Measurements from ENCODE around the gene HSD17B7. TPM values are rescaled to one million over a fixed set of nuclear protein-coding genes. Genes with fewer than 3 reads are reported as not detected.
A peak's percentile ranks its signal among the peaks of the same experiment; 100 is the strongest.
"Not testable (repeated sequence)": the region's sequence is repeated elsewhere in the genome, so short reads cannot be mapped to it uniquely, and the experiment has no call there.

Gene HSD17B7
- 35.4 and 37.8 TPM in 2 replicates for total RNA-seq (2021; fragmentation: NEBNext Ultra II Directional; extraction: Animal tissue kit (Norgen Biotek cat#: 25700))
- polyA plus RNA-seq (2011; rRNA removed): 23.5 and 31.0 TPM in 2 replicates
- polyA plus RNA-seq (2011; cell fraction: cytosol; rRNA removed): 41.4 TPM
- 68.5 TPM for polyA plus RNA-seq (2011; cell fraction: nucleus; rRNA removed)
- 36.4 to 48.5 TPM (median 38.4 TPM) in 4 replicates for polyA plus RNA-seq (2012, experiment 1 of 2)
- polyA plus RNA-seq (2012, experiment 2 of 2): 14.9 TPM
- 54.5 TPM for polyA plus RNA-seq (2013, experiment 1 of 2)
- 57.8 TPM for polyA plus RNA-seq (2013, experiment 2 of 2)
- polyA minus RNA-seq (2011; rRNA and poly(A)+ RNA removed): 43.4 and 48.2 TPM in 2 replicates
- polyA minus RNA-seq (2011; cell fraction: cytosol; rRNA and poly(A)+ RNA removed): 20.4 TPM
- polyA minus RNA-seq (2011; cell fraction: nucleus; rRNA and poly(A)+ RNA removed): 67.4 TPM
- long read RNA-seq, experiment 1, transcript HSD17B7-201 (9 exons, 1,190 nt): major isoform, 26 of 39 reads
- long read RNA-seq, experiment 1, partial matches to known transcripts: 10 of 39 reads
- long read RNA-seq, experiment 1, other reads (novel, unspliced or antisense): 3 of 39 reads
- long read RNA-seq, experiment 2, transcript HSD17B7-201 (9 exons, 1,190 nt): major isoform, 52 of 57 reads
- long read RNA-seq, experiment 2, partial matches to known transcripts: 0 of 57 reads
- long read RNA-seq, experiment 2, other reads (novel, unspliced or antisense): 5 of 57 reads

- H2AK5ac ChIP-seq (ENCODE audit: low read depth, low read length); H3K9me3 ChIP-seq (ENCODE audit: insufficient read depth in 2 of 2, low read depth in 1 of 2, low read length in 1 of 2); H3K4ac ChIP-seq (replicated peaks; ENCODE audit: insufficient read length, low read depth, low read length); H4K20me1 ChIP-seq (replicated peaks in 1 of 2; ENCODE audit: control insufficient read depth in 1 of 2, insufficient read depth in 2 of 2, low read length in 2 of 2); H3K27ac ChIP-seq (ENCODE audit: low read depth, low read length); H4K8ac ChIP-seq (ENCODE audit: extremely low read depth, insufficient read depth, low read length); H3K27me3 ChIP-seq (replicated peaks in 1 of 4; ENCODE audit: control insufficient read depth in 3 of 4, extremely low read depth in 1 of 4, insufficient read depth in 3 of 4, low read length in 3 of 4); H3K56ac ChIP-seq (replicated peaks; ENCODE audit: insufficient read length, low read depth, low read length); H3K23me2 ChIP-seq (ENCODE audit: low read depth, low read length); H3K79me1 ChIP-seq (ENCODE audit: low read depth, low read length); H2BK15ac ChIP-seq (ENCODE audit: low read length); H2BK12ac ChIP-seq (ENCODE audit: low read depth, low read length); FAIRE-seq; H4K91ac ChIP-seq (replicated peaks; ENCODE audit: insufficient read length, low read length); POLR2A ChIA-PET (ENCODE audit: partially characterized antibody); H2AFZ ChIP-seq (ENCODE audit: low read length); H3K18ac ChIP-seq (ENCODE audit: extremely low read depth, low read length); H3K4me1 ChIP-seq (replicated peaks in 1 of 4; ENCODE audit: control insufficient read depth in 3 of 4, insufficient read depth in 4 of 4, low read length in 3 of 4); H3K23ac ChIP-seq (ENCODE audit: insufficient read length); H2BK120ac ChIP-seq (replicated peaks; ENCODE audit: low read depth, low read length); H3K79me2 ChIP-seq (ENCODE audit: control insufficient read depth in 1 of 2, insufficient read depth in 2 of 2, low read length in 2 of 2); H3K14ac ChIP-seq (ENCODE audit: insufficient read length); H2BK20ac ChIP-seq (ENCODE audit: low read length): not testable (repeated sequence)
- peaks cover 0 to 15% (median 1%) of the 10 kb centered on the region in 4 experiments; a peak in 3 of 8 replicates for H3K36me3 ChIP-seq (ENCODE audit: control insufficient read depth in 2 of 4, insufficient read depth in 4 of 4, low read length in 3 of 4)
- peak within 1 kb of the TSS; percentile 6 for H4K5ac ChIP-seq (ENCODE audit: insufficient read length, low read depth, low read length)
- H3K9ac ChIP-seq (replicated peaks in 1 of 4; ENCODE audit: extremely low read depth in 1 of 4, low read depth in 3 of 4, low read length in 3 of 4): peak within 1 kb of the TSS in 3 of 4 experiments; percentile 26 to 78 (median 62); a peak in 6 of 7 replicates
- TF ChIP-seq POLR2AphosphoS5 (IDR thresholded peaks at IDR 0.05; ENCODE audit: low read depth, low read length) (peak; percentile 37; the same call in 1 of the 2 replicates), KDM4A (IDR thresholded peaks at IDR 0.05; ENCODE audit: low read depth, low read length, severe bottlenecking) (peak; percentile 28), TAF1 (IDR thresholded peaks at IDR 0.05; ENCODE audit: low read depth, low read length) (peak; percentile 48; the same call in 1 of the 2 replicates), TBP (IDR thresholded peaks at IDR 0.05; ENCODE audit: low read depth, low read length) (peak; percentile 22; the same call in 1 of the 2 replicates), PHF8 (conservative IDR thresholded peaks at IDR 0.05; ENCODE audit: low read depth, low read length) (0 out of 2 replicates have a peak, but pooled peaks have one; percentile 19), CREB1 (IDR thresholded peaks at IDR 0.05) (peak; percentile 39; the same call in 1 of the 2 replicates)
- WGBS, 2 experiments (ENCODE audit: extremely low coverage in 1 of 2, insufficient coverage in 1 of 2, insufficient read length in 1 of 2, insufficient replicate concordance in 2 of 2, low coverage in 1 of 2, low lambda C conversion rate in 2 of 2, missing lambda C conversion rate in 1 of 2): 10% methylated on average over 11 of the region's 49 CpGs; no CpG with 5 or more reads in 1 of the 2 experiments
- H3K4me3 ChIP-seq (ENCODE audit: extremely low read depth in 1 of 4, insufficient read depth in 2 of 4, low read depth in 3 of 4, low read length in 4 of 4): peak within 1 kb of the TSS; percentile 47 to 62 (median 55)
- DNase-seq (ENCODE audit: low read depth in 1 of 2, low spot score in 2 of 2): peak; percentile 56 to 79
- H3K4me2 ChIP-seq (ENCODE audit: insufficient read depth in 1 of 2, low read depth in 2 of 2, low read length in 2 of 2): peak within 1 kb of the TSS; percentile 12 to 67
- CTCF ChIA-PET (ENCODE audit: partially characterized antibody): interaction anchor here (1.3 kb wide), 1 partner anchor 177 kb away, joined by 3 read pairs; no protein-coding TSS in a partner anchor
- H2BK5ac ChIP-seq (ENCODE audit: low read depth, low read length): 0 out of 2 replicates have a peak within 1 kb of the TSS, but pooled peaks have one; percentile 39
Measured at GRCh38 chr1:162790303-162790984, at the start of gene HSD17B7. Gene HSD17B7, plus strand, starts transcription at chr1:162790702. Its CDS starts 99 bp downstream, at chr1:162790801.
